Panc1 (cell line): ENCODE results near the gene FAM53B. TPM values are rescaled to one million over a fixed set of nuclear protein-coding genes. Genes with fewer than 3 reads are reported as not detected.
A peak's percentile ranks its signal among the peaks of the same experiment; 100 is the strongest.

Source experiments
- ATAC-seq: fragments of 200-7000 bp; cut with Tn5 transposase; 2 replicates; pipeline ENCODE4 v1.9.1; 2020; ENCODE audit warnings: mild to moderate bottlenecking, moderate library complexity
- BruUV-seq: library from RNA; stranded (reverse); fragments of 400-500 nt; replicated peaks from 2 replicates; lab custom pipeline; 2021; lab: Mats Ljungman, UMichigan
- CTCF ChIA-PET: fragments of 300-600 bp; sonication (Branson Sonifier 250); formaldehyde crosslinking; loops from one replicate; lab custom pipeline; 2022; ENCODE audit warnings: antibody characterized with exemption; lab: Charles Lee
- POLR2A ChIA-PET: fragments of 300-600 bp; sonication (Branson Sonifier 250); formaldehyde crosslinking; loops from one replicate; lab custom pipeline; 2022; ENCODE audit warnings: antibody characterized with exemption; lab: Charles Lee
- DNase-seq: peaks from one replicate; pipeline ENCODE4 v3.0.0-alpha.2; 2010; ENCODE audit warnings: low read depth, low spot score
- H3K27ac ChIP-seq: 2 replicates; pipeline ENCODE4 v1.5.1; 2011; ENCODE audit warnings: mild to moderate bottlenecking, low read length, inconsistent platforms
- H3K27me3 ChIP-seq: fragments of 200-500 bp; sonication (Bioruptor generic); 2 replicates; pipeline ENCODE4 v1.6.0; 2014; ENCODE audit warnings: low read length, inconsistent platforms; ENCODE audit not compliant: control insufficient read depth, insufficient read depth
- H3K36me3 ChIP-seq: fragments of 200-500 bp; sonication (Bioruptor generic); 2 replicates; pipeline ENCODE4 v1.5.1; 2014; ENCODE audit warnings: inconsistent platforms, mild to moderate bottlenecking, low read length, moderate library complexity; ENCODE audit not compliant: control insufficient read depth, insufficient read depth
- H3K4me1 ChIP-seq: 2 replicates; pipeline ENCODE4 v1.5.1; 2011; ENCODE audit warnings: inconsistent platforms, mild to moderate bottlenecking, low read length, moderate library complexity; ENCODE audit not compliant: control insufficient read depth, insufficient read depth
- H3K4me3 ChIP-seq, 2 experiments: 2 replicates each; pipeline ENCODE4 v1.5.1; 2011 to 2012; ENCODE audit warnings: low read depth in 2 of 2, low read length in 2 of 2, mild to moderate bottlenecking in 2 of 2, inconsistent platforms in 1 of 2, moderate library complexity in 1 of 2
- H3K9me3 ChIP-seq: fragments of 200-500 bp; sonication (Bioruptor generic); 2 replicates; pipeline ENCODE4 v1.5.1; 2014; ENCODE audit warnings: low read depth, mild to moderate bottlenecking, inconsistent platforms, low read length, moderate library complexity; ENCODE audit not compliant: control insufficient read depth, insufficient read depth
- CTCF ChIP-seq: fragments of 450-650 bp; IDR thresholded peaks from 2 replicates; pipeline ENCODE4 v1.5.1; 2017; ENCODE audit warnings: mild to moderate bottlenecking
- POLR2AphosphoS5 ChIP-seq: IDR thresholded peaks from 2 replicates; pipeline ENCODE4 v1.6.1; 2012; ENCODE audit warnings: mild to moderate bottlenecking, low read depth, low read length, moderate library complexity
- REST ChIP-seq, 2 experiments: IDR thresholded peaks; 2 replicates each; pipeline ENCODE4 v1.6.1; 2011 to 2012; ENCODE audit warnings: low read depth in 2 of 2, control low read depth in 1 of 2, low read length in 1 of 2, mild to moderate bottlenecking in 1 of 2, moderate library complexity in 1 of 2; ENCODE audit not compliant: insufficient read depth in 1 of 2
- SIN3A ChIP-seq: IDR thresholded peaks from 2 replicates; pipeline ENCODE4 v1.6.1; 2012; ENCODE audit warnings: low read depth, mild to moderate bottlenecking, low read length, moderate library complexity, borderline replicate concordance; ENCODE audit not compliant: insufficient read depth
- TCF7L2 ChIP-seq: IDR thresholded peaks from 2 replicates; pipeline ENCODE4 v1.6.1; 2011; ENCODE audit warnings: mild to moderate bottlenecking, low read depth, low read length, inconsistent platforms
- in situ Hi-C: cut with HindIII; loops from 2 replicates; pipeline ENCODE4 v1.10.0; 2016; ENCODE audit warnings: low sequenced_read_pairs, low pct_unique_long_range_greater_than_20kb
- intact Hi-C: fragments of 100-400 bp; cut with micrococcal nuclease; formaldehyde crosslinking; loops from one replicate; pipeline ENCODE4 v1.10.0; 2022; ENCODE audit not compliant: unreplicated experiment
- total RNA-seq: library from RNA; stranded (reverse); gene quantifications from one replicate; pipeline ENCODE4 v1.2.1, GENCODE V29; 2021; ENCODE audit not compliant: unreplicated experiment

Gene FAM53B
- total RNA-seq, 1 experiment from 2014 or later = 42.5 TPM

GRCh38 chr10:124716369-124716768 lies 27.8 kb downstream of the FAM53B start:
- in situ Hi-C loops = no loop called here
- H3K27me3 ChIP-seq = no peaks in the 10 kb centered on the region
- no peaks in the 10 kb centered on the region for H3K36me3 ChIP-seq
- H3K4me1 ChIP-seq = peaks cover 18% of the 10 kb centered on the region
- no peak overlapping the region for H3K4me3 ChIP-seq
- H3K27ac ChIP-seq = no peak overlapping the region
- DNase-seq (no peak), ATAC-seq (no peak)
- no TSS peak for BruUV-seq
- CTCF ChIA-PET = interaction anchor here (0.6 kb wide), 1 partner anchor 859 kb away, joined by 4 read pairs; no protein-coding TSS in a partner anchor
- no peak for TF ChIP-seq POLR2AphosphoS5
- TF ChIP-seq TCF7L2 = no peak
- POLR2A ChIA-PET = no interaction called here
- no peaks in the 10 kb centered on the region for H3K9me3 ChIP-seq
- intact Hi-C loops = no loop called here

GRCh38 chr10:124715439-124715838 lies 28.7 kb downstream of the FAM53B start:
- Histone ChIP-seq H3K9me3 (no peaks in the 10 kb centered on the region), H3K4me1 (peaks cover 18% of the 10 kb centered on the region), H3K4me3 (no peak overlapping the region), H3K36me3 (no peaks in the 10 kb centered on the region), H3K27me3 (no peaks in the 10 kb centered on the region), H3K27ac (no peak overlapping the region)
- TF ChIP-seq POLR2AphosphoS5 (no peak), CTCF (no peak), SIN3A (no peak), REST (IDR thresholded peaks at IDR 0.05; ENCODE audit: insufficient read depth in 1 of 2, low read depth in 2 of 2, low read length in 1 of 2) (no peak), TCF7L2 (no peak)
- BruUV-seq = no TSS peak
- intact Hi-C loops (no loop called here), in situ Hi-C loops (no loop called here)
- ChIA-PET CTCF (interaction anchor here (0.7 kb wide), 1 partner anchor 26 kb away, joined by 3 read pairs; no protein-coding TSS in a partner anchor), POLR2A (no interaction called here)
- DNase-seq = no peak
- ATAC-seq = peak; percentile 32; the same call in 1 of the 2 replicates

- peaks cover 14% of the 10 kb centered on the region for H3K4me1 ChIP-seq
- intact Hi-C loops = no loop called here
- in situ Hi-C loops = no loop called here
- no peaks in the 10 kb centered on the region for H3K36me3 ChIP-seq
- no peak for ATAC-seq
- no peaks in the 10 kb centered on the region for H3K27me3 ChIP-seq
- H3K27ac ChIP-seq = no peak overlapping the region
- TF ChIP-seq POLR2AphosphoS5 = no peak
- no peak for TF ChIP-seq SIN3A
- no peak for TF ChIP-seq CTCF
- TF ChIP-seq TCF7L2 = no peak
- no peak for TF ChIP-seq REST (IDR thresholded peaks at IDR 0.05; ENCODE audit: insufficient read depth in 1 of 2, low read depth in 2 of 2, low read length in 1 of 2)
- H3K4me3 ChIP-seq = no peak overlapping the region
- no TSS peak for BruUV-seq
- ChIA-PET CTCF (no interaction called here), POLR2A (no interaction called here)
- no peaks in the 10 kb centered on the region for H3K9me3 ChIP-seq
- no peak for DNase-seq
Observed at GRCh38 chr10:124713679-124714255, 30.4 kb downstream of the FAM53B start.
